Tibial nerve (tissue), 4 donors: ENCODE data around the gene ASCL2. TPM values are rescaled to one million over a fixed set of nuclear protein-coding genes. Genes with fewer than 3 reads are reported as not detected.

Experiments
- DNase-seq, 2 donors: peaks; one replicate each; pipeline ENCODE4 v3.0.0-alpha.2; 2019; ENCODE audit warnings: low spot score in 2 of 2
- H3K27ac ChIP-seq, 4 donors: fragments of 200-600 bp; sonication (generic) in 3 of 4; one replicate each; pipeline ENCODE4 v1.5.1; 2017 to 2019; ENCODE audit warnings: mild to moderate bottlenecking in 1 of 4
- H3K27me3 ChIP-seq, 2 donors: fragments of 200-600 bp; sonication (generic) in 1 of 2; one replicate each; pipeline versions ENCODE4 v1.5.1 to v1.6.0; 2017 to 2019
- H3K36me3 ChIP-seq, 3 donors: fragments of 200-600 bp; sonication (generic); one replicate each; pipeline ENCODE4 v1.5.1; 2018 to 2019
- H3K4me1 ChIP-seq, 4 donors: fragments of 200-600 bp; sonication (generic) in 3 of 4; one replicate each; pipeline ENCODE4 v1.5.1; 2017 to 2019
- H3K4me3 ChIP-seq, 4 donors: fragments of 200-600 bp; sonication (generic) in 3 of 4; one replicate each; pipeline ENCODE4 v1.5.1; 2017 to 2019; ENCODE audit warnings: mild to moderate bottlenecking in 1 of 4, moderate library complexity in 1 of 4
- H3K9me3 ChIP-seq, 4 donors: fragments of 200-600 bp; sonication (generic) in 3 of 4; one replicate each; pipeline ENCODE4 v1.5.1; 2017 to 2019
- EP300 ChIP-seq, 2 donors: sonication (generic); formaldehyde crosslinking; IDR thresholded peaks; one replicate each; pipeline ENCODE4 v1.6.1; 2017; ENCODE audit warnings: antibody characterized with exemption in 2 of 2, mild to moderate bottlenecking in 1 of 2
- POLR2A ChIP-seq, 2 donors: fragments of 450-650 bp; IDR thresholded peaks; one replicate each; pipeline ENCODE4 v1.6.1; 2017; ENCODE audit warnings: antibody characterized with exemption in 2 of 2, mild to moderate bottlenecking in 2 of 2, moderate library complexity in 2 of 2
- WGBS, 2 donors: methylation state at CpG; one replicate each; pipeline ENCODE4 v1.1.5; 2018; 5-methylcytosine and 5-hydroxymethylcytosine counted together
- total RNA-seq, 4 donors: library from RNA; depleted of rRNA; stranded (reverse); fragments of >200 nt; gene quantifications; one replicate each; pipeline ENCODE4 v1.1.0, GENCODE V29; 2016
- TF ChIP-seq, protein P1 (sequence below), 5 experiments: fragments of 200-600 bp in 3 of 5; fragments of 450-650 bp in 2 of 5; sonication (generic) in 3 of 5; IDR thresholded peaks; one replicate each; pipeline ENCODE4 v1.5.1; 2016 to 2019; ENCODE audit warnings: antibody characterized with exemption in 5 of 5, mild to moderate bottlenecking in 3 of 5, moderate library complexity in 2 of 5

ASCL2 gene
- total RNA-seq, 4 donors from 2014 or later: 0.66 to 4.1 (median 3.0) TPM

DNA sequence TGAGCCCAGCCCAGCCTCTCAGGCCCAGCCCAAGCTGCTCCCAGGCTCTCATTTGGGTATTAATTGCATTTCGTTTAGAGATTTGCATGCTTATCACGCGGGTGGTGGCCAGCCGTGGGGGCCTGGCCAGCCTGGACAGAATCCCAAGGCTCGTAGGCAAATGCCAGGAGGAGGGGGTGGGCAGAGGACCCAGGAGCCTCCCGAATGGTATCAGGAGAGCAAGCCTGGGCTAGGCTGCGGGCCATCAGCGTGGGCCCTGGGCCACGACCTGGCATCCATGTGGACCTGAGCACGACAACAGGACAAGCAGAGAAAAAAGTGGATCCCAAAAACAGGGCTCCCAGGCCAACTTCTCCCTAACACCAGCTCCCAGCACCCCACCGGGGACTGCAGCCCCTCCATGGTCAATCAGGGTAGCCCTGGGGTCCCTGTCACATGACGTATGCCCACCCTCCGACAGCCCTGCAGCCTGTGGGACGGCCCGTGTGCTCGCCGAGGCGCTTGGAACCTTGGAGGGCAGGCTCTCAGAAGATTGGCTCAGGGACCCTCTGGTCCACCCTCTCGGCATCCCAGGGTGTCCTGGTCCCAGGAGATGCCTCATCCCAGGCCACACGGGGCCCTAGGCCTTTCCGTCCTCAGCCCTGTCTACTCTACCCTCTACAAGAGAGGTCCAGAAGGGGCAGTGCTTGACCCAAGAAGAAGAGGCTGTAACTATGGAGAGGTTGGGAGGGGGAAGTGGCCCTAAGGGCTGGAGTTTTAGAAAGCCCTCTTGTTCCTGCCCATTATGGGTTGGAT, 8.8 kb downstream of the ASCL2 start:
- H3K9me3 ChIP-seq: no peaks in the 10 kb centered on the region
- no peaks in the 10 kb centered on the region for H3K4me1 ChIP-seq
- H3K27me3 ChIP-seq: no peaks in the 10 kb centered on the region
- H3K36me3 ChIP-seq: no peaks in the 10 kb centered on the region
- H3K4me3 ChIP-seq: no peak overlapping the region
- no peak for DNase-seq
- WGBS, 2 donors: 70 to 72% methylated on average over 20 of the region's 21 CpGs
- no peak for TF ChIP-seq POLR2A (IDR thresholded peaks at IDR 0.05)
- TF ChIP-seq EP300 (IDR thresholded peaks at IDR 0.05): no peak
- TF ChIP-seq, protein P1, sequence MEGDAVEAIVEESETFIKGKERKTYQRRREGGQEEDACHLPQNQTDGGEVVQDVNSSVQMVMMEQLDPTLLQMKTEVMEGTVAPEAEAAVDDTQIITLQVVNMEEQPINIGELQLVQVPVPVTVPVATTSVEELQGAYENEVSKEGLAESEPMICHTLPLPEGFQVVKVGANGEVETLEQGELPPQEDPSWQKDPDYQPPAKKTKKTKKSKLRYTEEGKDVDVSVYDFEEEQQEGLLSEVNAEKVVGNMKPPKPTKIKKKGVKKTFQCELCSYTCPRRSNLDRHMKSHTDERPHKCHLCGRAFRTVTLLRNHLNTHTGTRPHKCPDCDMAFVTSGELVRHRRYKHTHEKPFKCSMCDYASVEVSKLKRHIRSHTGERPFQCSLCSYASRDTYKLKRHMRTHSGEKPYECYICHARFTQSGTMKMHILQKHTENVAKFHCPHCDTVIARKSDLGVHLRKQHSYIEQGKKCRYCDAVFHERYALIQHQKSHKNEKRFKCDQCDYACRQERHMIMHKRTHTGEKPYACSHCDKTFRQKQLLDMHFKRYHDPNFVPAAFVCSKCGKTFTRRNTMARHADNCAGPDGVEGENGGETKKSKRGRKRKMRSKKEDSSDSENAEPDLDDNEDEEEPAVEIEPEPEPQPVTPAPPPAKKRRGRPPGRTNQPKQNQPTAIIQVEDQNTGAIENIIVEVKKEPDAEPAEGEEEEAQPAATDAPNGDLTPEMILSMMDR (IDR thresholded peaks at IDR 0.05): no peak
- H3K27ac ChIP-seq: no peak overlapping the region

DNA sequence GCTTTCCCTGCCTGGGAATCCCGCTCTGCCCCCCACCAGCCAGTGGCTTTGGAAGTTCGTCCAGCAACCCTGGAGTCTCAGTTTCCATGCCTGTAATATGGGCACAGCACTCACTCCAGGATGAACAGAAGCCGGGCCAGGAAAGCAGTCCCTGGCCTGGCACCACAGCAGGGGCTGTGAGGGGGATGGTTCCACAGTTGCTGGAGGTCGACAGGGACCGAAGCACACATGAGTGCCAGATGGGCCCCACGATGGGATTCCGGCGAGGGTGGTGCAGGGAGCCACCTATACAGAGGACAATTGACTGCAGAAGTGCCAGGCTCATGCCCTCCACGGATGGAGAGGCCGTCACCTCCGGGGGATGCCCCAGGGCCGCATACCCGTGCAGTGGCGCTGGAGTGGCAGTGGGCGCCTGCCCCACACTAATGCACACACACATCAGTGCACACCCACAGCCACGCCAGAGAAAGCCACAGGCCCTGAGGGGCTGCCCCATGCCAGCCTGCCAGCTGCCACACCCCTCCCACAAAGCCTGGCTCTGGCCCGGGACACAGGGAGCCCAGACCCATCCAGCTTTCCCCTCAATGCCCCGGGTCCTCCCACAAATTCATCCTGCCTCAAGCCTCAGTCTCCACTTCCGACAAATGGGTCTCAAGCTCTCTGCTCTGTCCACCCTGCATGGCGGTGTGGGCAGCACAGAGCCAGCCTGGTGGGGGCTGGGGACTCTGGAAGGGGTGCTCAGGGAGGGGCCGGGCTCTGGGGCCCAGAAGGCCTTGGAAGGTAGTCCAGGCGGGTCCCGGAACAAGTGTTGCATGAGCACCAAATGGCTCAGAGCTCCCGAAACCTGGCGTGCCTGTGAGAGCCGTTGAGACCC, 9.7 kb downstream of the ASCL2 start:
- Histone ChIP-seq H3K27ac (no peak overlapping the region), H3K9me3 (no peaks in the 10 kb centered on the region), H3K4me1 (no peaks in the 10 kb centered on the region), H3K4me3 (no peak overlapping the region), H3K36me3 (no peaks in the 10 kb centered on the region), H3K27me3 (no peaks in the 10 kb centered on the region)
- 77 to 82% methylated on average over 6 to 22 of the region's 26 CpGs for WGBS, 2 donors
- TF ChIP-seq, protein P1 (IDR thresholded peaks at IDR 0.05): no peak
- TF ChIP-seq EP300 (IDR thresholded peaks at IDR 0.05) (no peak), POLR2A (IDR thresholded peaks at IDR 0.05) (no peak)
- DNase-seq: no peak

DNA sequence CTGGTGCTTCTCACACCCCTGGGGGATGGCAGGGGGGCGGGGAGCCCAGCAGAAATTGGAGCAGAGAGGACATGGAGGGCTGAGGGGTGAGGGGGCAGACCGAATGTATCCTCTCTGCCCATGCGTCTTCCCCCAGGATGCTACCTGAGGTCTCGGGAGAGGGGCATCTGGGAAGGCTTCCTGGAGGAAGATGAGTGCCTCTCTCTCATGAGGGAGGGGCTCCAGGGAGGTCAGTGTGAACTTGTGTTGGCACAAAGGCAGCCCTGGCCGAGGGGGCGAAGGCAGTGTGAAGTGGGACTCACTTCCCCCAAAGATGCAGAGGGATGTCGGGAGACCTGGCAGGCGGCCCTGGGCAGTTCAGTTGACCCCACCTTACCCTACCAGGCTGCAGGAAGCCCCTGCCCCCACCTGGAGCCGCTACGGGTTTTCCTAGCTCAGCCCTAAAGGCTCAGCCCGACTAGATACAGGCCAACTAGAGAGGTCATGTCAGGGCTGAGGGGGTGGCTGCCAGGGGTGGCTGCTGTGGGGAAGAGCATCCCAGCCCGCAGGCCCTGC, 10.4 kb downstream of the ASCL2 start:
- no peak for DNase-seq

DNA sequence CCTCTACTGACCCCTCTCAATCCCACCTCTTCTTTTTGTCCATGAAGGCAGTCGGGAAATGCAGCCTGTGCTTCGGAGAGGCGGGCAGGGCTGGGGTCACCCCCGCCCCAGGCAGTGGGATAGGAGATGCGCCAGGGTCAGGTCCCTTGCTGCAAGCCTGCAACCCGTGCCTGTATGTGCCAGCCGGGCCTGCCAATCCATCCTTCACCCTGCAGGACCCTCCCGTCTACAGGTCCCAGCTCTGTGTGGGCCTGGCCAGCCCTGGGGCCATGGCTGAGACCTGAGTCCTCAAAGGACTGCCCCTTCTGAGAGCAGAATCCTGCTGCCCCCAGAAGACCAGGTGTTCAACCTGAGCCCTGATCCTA, 10.9 kb downstream of the ASCL2 start:
- peaks cover 0 to 4% (median 0%) of the 10 kb centered on the region in 4 donors for H3K9me3 ChIP-seq
- 81 to 86% methylated on average over 7 to 8 of the region's 8 CpGs for WGBS, 2 donors
- no peak overlapping the region for H3K4me3 ChIP-seq
- DNase-seq: no peak
- no peak overlapping the region for H3K27ac ChIP-seq
- H3K4me1 ChIP-seq: no peaks in the 10 kb centered on the region
- no peaks in the 10 kb centered on the region for H3K27me3 ChIP-seq
- TF ChIP-seq, protein P1 (IDR thresholded peaks at IDR 0.05): no peak
- TF ChIP-seq POLR2A (IDR thresholded peaks at IDR 0.05) (no peak), EP300 (IDR thresholded peaks at IDR 0.05) (no peak)
- no peaks in the 10 kb centered on the region for H3K36me3 ChIP-seq

More for the DNA sequence above, 10.4 kb downstream of the ASCL2 start:
- Histone ChIP-seq H3K9me3 (no peaks in the 10 kb centered on the region), H3K27ac (no peak overlapping the region), H3K4me3 (no peak overlapping the region), H3K4me1 (no peaks in the 10 kb centered on the region), H3K36me3 (no peaks in the 10 kb centered on the region), H3K27me3 (no peaks in the 10 kb centered on the region)
- TF ChIP-seq POLR2A (IDR thresholded peaks at IDR 0.05) (no peak), EP300 (IDR thresholded peaks at IDR 0.05) (no peak)
- TF ChIP-seq, protein P1 (IDR thresholded peaks at IDR 0.05): no peak
- 75 to 79% methylated on average over 8 to 12 of the region's 12 CpGs for WGBS, 2 donors
